ENCODE measurements around the gene ILF2. TPM values are rescaled to one million over a fixed set of nuclear protein-coding genes. Genes with fewer than 3 reads are reported as not detected.

Gene ILF2
- polyA plus RNA-seq, 2 of the 4 experiments (the other 2 are of a cell fraction), result 249 to 285 TPM

DNA sequence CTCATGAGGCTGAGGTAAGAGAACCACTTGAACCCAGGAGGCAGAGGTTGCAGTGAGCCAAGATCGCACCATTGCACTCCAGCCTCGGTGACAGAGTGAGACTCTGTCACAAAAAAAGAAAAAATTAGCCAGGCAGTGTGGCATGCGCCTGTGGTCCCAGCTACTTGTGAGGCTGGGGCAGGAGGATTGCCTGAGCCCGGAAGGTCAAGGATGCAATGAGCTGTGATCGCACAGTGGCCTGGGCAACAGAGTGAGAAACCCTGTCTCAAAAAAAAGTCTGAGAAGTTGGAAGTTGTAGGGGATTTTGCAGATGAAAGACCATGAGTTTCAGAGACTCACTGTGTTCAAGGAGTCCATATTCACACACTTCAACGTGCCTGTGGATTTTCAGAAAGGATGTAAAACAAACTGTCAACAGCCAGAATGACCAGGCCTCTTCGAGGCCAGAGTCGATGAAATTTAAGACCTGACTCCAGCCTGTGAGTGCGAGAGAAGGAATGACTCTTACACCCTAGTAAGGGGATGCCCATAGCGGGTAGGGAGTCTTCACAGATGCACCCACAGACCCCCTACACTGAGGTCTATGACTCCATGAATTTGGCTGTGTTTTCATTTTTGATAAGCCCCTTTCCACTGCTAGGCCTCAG lies 45.7 kb downstream of the ILF2 start:
- H3K4me3 ChIP-seq, result no peak overlapping the region
- no peak overlapping the region for H3K4me2 ChIP-seq
- peaks cover 18% of the 10 kb centered on the region for H3K4me1 ChIP-seq
- ATAC-seq (no peak), FAIRE-seq (no peak), DNase-seq (ENCODE audit: low read depth in 1 of 2, low spot score in 1 of 2) (no peak)
- H3K9me3 ChIP-seq, result no peaks in the 10 kb centered on the region
- TF ChIP-seq SREBF2 (IDR thresholded peaks at IDR 0.05), result no peak
- TF ChIP-seq, protein P1, sequence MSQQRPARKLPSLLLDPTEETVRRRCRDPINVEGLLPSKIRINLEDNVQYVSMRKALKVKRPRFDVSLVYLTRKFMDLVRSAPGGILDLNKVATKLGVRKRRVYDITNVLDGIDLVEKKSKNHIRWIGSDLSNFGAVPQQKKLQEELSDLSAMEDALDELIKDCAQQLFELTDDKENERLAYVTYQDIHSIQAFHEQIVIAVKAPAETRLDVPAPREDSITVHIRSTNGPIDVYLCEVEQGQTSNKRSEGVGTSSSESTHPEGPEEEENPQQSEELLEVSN (IDR thresholded peaks at IDR 0.05; ENCODE audit: borderline replicate concordance, low read depth), result no peak
- TF ChIP-seq, protein P2, sequence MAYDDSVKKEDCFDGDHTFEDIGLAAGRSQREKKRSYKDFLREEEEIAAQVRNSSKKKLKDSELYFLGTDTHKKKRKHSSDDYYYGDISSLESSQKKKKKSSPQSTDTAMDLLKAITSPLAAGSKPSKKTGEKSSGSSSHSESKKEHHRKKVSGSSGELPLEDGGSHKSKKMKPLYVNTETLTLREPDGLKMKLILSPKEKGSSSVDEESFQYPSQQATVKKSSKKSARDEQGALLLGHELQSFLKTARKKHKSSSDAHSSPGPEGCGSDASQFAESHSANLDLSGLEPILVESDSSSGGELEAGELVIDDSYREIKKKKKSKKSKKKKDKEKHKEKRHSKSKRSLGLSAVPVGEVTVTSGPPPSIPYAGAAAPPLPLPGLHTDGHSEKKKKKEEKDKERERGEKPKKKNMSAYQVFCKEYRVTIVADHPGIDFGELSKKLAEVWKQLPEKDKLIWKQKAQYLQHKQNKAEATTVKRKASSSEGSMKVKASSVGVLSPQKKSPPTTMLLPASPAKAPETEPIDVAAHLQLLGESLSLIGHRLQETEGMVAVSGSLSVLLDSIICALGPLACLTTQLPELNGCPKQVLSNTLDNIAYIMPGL (CRISPR knock-in tag; IDR thresholded peaks at IDR 0.05; ENCODE audit: borderline replicate concordance), result no peak
- TF ChIP-seq RFX5 (IDR thresholded peaks at IDR 0.05), result no peak
- TF ChIP-seq HDAC2 (IDR thresholded peaks at IDR 0.05), result no peak
- TF ChIP-seq, protein P3, sequence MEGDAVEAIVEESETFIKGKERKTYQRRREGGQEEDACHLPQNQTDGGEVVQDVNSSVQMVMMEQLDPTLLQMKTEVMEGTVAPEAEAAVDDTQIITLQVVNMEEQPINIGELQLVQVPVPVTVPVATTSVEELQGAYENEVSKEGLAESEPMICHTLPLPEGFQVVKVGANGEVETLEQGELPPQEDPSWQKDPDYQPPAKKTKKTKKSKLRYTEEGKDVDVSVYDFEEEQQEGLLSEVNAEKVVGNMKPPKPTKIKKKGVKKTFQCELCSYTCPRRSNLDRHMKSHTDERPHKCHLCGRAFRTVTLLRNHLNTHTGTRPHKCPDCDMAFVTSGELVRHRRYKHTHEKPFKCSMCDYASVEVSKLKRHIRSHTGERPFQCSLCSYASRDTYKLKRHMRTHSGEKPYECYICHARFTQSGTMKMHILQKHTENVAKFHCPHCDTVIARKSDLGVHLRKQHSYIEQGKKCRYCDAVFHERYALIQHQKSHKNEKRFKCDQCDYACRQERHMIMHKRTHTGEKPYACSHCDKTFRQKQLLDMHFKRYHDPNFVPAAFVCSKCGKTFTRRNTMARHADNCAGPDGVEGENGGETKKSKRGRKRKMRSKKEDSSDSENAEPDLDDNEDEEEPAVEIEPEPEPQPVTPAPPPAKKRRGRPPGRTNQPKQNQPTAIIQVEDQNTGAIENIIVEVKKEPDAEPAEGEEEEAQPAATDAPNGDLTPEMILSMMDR (IDR thresholded peaks at IDR 0.05), result no peak
- 94% methylated on average over 10 of the region's 10 CpGs for WGBS (ENCODE audit: missing lambda C conversion rate)
- CTCF ChIA-PET, result interaction anchor here (1.3 to 18.3 kb wide), 8 partner anchors 10 to 113 kb away, joined by 3 to 253 read pairs (median 38); partner anchors contain the start of genes S100A14, S100A16 and S100A6
- POLR2A ChIA-PET, result interaction anchor here (1.0 to 2.0 kb wide), 2 partner anchors 9 to 12 kb away, joined by 4 to 9 read pairs; partner anchors contain the start of genes CHTOP and S100A16
- H3K27ac ChIP-seq, result no peak overlapping the region

DNA sequence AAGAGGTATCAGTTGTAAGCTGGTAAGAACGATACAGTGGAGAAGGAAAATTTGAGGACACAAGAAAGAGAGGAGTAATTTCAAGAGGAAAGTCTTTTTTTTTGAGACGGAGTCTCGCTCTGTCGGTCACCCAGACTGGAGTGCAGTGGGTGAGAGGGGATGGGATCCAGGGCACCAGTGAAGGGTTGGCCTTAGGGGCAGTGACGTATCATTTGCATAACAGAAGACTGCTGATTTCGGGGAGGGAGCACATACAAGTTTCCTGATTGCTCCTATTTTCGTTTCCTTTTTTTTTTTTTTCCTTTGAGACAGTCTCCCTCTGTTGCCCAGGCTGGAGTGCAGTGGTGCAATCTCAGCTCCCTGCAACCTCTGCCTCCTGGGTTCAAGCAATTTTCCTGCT lies 47.7 kb downstream of the ILF2 start:
- 81% methylated on average over 7 of the region's 7 CpGs for WGBS (ENCODE audit: missing lambda C conversion rate)
- no peaks in the 10 kb centered on the region for H3K9me3 ChIP-seq
- no peak for TF ChIP-seq RNF2 (IDR thresholded peaks at IDR 0.05; ENCODE audit: borderline replicate concordance, low read depth)
- no peak for TF ChIP-seq MYC (IDR thresholded peaks at IDR 0.05; ENCODE audit: borderline replicate concordance, low read length)
- TF ChIP-seq GATA3 (IDR thresholded peaks at IDR 0.05; ENCODE audit: borderline replicate concordance), result no peak
- TF ChIP-seq, protein P4, sequence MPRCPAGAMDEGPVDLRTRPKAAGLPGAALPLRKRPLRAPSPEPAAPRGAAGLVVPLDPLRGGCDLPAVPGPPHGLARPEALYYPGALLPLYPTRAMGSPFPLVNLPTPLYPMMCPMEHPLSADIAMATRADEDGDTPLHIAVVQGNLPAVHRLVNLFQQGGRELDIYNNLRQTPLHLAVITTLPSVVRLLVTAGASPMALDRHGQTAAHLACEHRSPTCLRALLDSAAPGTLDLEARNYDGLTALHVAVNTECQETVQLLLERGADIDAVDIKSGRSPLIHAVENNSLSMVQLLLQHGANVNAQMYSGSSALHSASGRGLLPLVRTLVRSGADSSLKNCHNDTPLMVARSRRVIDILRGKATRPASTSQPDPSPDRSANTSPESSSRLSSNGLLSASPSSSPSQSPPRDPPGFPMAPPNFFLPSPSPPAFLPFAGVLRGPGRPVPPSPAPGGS (IDR thresholded peaks at IDR 0.05), result no peak
- no peak for TF ChIP-seq TP53 (CRISPR knock-in tag; IDR thresholded peaks at IDR 0.05)
- no peak for TF ChIP-seq ZFP36 (IDR thresholded peaks at IDR 0.05; ENCODE audit: borderline replicate concordance, partially characterized antibody)
- TF ChIP-seq HEYL (CRISPR knock-in tag; IDR thresholded peaks at IDR 0.05), result no peak
- TF ChIP-seq CEBPB (IDR thresholded peaks at IDR 0.05), result no peak
- no peak for TF ChIP-seq ZNF302 (CRISPR knock-in tag; IDR thresholded peaks at IDR 0.05)
- TF ChIP-seq ESRRA (IDR thresholded peaks at IDR 0.05; ENCODE audit: borderline replicate concordance, low read length), result no peak
- TF ChIP-seq TFCP2L1 (CRISPR knock-in tag; IDR thresholded peaks at IDR 0.05), result no peak
- TF ChIP-seq, protein P5, sequence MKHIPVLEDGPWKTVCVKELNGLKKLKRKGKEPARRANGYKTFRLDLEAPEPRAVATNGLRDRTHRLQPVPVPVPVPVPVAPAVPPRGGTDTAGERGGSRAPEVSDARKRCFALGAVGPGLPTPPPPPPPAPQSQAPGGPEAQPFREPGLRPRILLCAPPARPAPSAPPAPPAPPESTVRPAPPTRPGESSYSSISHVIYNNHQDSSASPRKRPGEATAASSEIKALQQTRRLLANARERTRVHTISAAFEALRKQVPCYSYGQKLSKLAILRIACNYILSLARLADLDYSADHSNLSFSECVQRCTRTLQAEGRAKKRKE (CRISPR knock-in tag; IDR thresholded peaks at IDR 0.05; ENCODE audit: low read depth), result no peak
- no peak for TF ChIP-seq RFX5 (IDR thresholded peaks at IDR 0.05)
- TF ChIP-seq, protein P3 (IDR thresholded peaks at IDR 0.05), result no peak
- no peak for TF ChIP-seq JUNB (IDR thresholded peaks at IDR 0.05)
- TF ChIP-seq EP300 (IDR thresholded peaks at IDR 0.05), result no peak
- ChIA-PET CTCF (interaction anchor here (0.9 to 18.3 kb wide), 7 partner anchors 8 to 113 kb away, joined by 3 to 253 read pairs (median 4); partner anchors contain the start of gene CHTOP), POLR2A (interaction anchor here (2.0 kb wide), 1 partner anchor 11 kb away, joined by 9 read pairs; the partner anchor contains the start of gene CHTOP)
- no peak overlapping the region for H3K4me3 ChIP-seq
- no peak overlapping the region for H3K27ac ChIP-seq
- H3K4me1 ChIP-seq, result peaks cover 16% of the 10 kb centered on the region
- DNase-seq (ENCODE audit: low read depth in 1 of 2, low spot score in 1 of 2) (no peak), ATAC-seq (no peak), FAIRE-seq (no peak)
- no peak overlapping the region for H3K4me2 ChIP-seq
